GM12878 (cell line): Measurements from ENCODE around the gene SORT1. TPM values are rescaled to one million over a fixed set of nuclear protein-coding genes. Genes with fewer than 3 reads are reported as not detected.

Source experiments
- ATAC-seq: fragments of 200-7000 bp; cut with Tn5 transposase; 3 replicates; pipeline ENCODE4 v1.9.1; 2020; ENCODE audit warnings: mild to moderate bottlenecking, moderate library complexity
- BruUV-seq: library from RNA; stranded (reverse); fragments of 400-500 nt; replicated peaks from 2 replicates; lab custom pipeline; 2021; lab: Mats Ljungman, UMichigan
- CTCF ChIA-PET: fragments of 300-600 bp; sonication (Branson Sonifier 250); formaldehyde crosslinking; extraction: SDS; loops from one replicate; lab custom pipeline; 2021; ENCODE audit warnings: inconsistent platforms; lab: Yijun Ruan, JAX
- POLR2A ChIA-PET: fragments of 350-600 bp; formaldehyde crosslinking; extraction: SDS; loops from one replicate; lab custom pipeline; 2021; ENCODE audit warnings: inconsistent platforms; lab: Charles Lee
- RAD21 ChIA-PET: fragments of 300-600 bp; sonication (Branson Sonifier 250); formaldehyde crosslinking; loops from one replicate; lab custom pipeline; 2023; ENCODE audit warnings: antibody characterized with exemption; ENCODE audit not compliant: unreplicated experiment; lab: Charles Lee
- SMC1A ChIA-PET: fragments of 300-600 bp; sonication (Branson Sonifier 250); formaldehyde crosslinking; loops from one replicate; lab custom pipeline; 2023; ENCODE audit not compliant: unreplicated experiment, uncharacterized antibody; lab: Charles Lee
- DNase-seq: peaks from one replicate; pipeline ENCODE4 v3.0.0-alpha.2; 2011; ENCODE audit warnings: low read depth, low spot score
- FAIRE-seq: peaks from 3 replicates; lab custom pipeline; 2011; peaks lifted over from hg19 to GRCh38; lab: Jason Lieb, UNC
- H2AFZ ChIP-seq: 2 replicates; pipeline ENCODE4 v1.6.0; 2011; ENCODE audit warnings: low read depth, low read length, control low read depth; ENCODE audit not compliant: control insufficient read depth
- H3K27ac ChIP-seq: 2 replicates; pipeline ENCODE4 v1.5.1; 2011; ENCODE audit warnings: control low read depth; ENCODE audit not compliant: control insufficient read depth, insufficient read depth
- H3K27me3 ChIP-seq, 2 experiments: replicated peaks in 1 of 2; 2 replicates each; pipeline versions ENCODE4 v1.6.0 to v1.6.1; 2011; ENCODE audit warnings: low read length in 1 of 2; ENCODE audit not compliant: control insufficient read depth in 2 of 2, insufficient read depth in 2 of 2
- H3K36me3 ChIP-seq, 2 experiments: 2 replicates each; pipeline ENCODE4 v1.5.1; 2011; ENCODE audit warnings: low read length in 1 of 2; ENCODE audit not compliant: control insufficient read depth in 2 of 2, insufficient read depth in 2 of 2
- H3K4me1 ChIP-seq: 2 replicates; pipeline ENCODE4 v1.6.1; 2011; ENCODE audit warnings: mild to moderate bottlenecking, low read length, moderate library complexity, mixed read lengths; ENCODE audit not compliant: control insufficient read depth, insufficient read depth
- H3K4me2 ChIP-seq: 2 replicates; pipeline ENCODE4 v1.6.0; 2011; ENCODE audit warnings: control low read depth; ENCODE audit not compliant: control insufficient read depth, insufficient read depth
- H3K4me3 ChIP-seq: fragments of 200-600 bp; sonication (generic); 2 replicates; pipeline ENCODE4 v1.5.1; 2016
- H3K79me2 ChIP-seq: 2 replicates; pipeline ENCODE4 v1.6.0; 2011; ENCODE audit warnings: low read length; ENCODE audit not compliant: control insufficient read depth, insufficient read depth
- H3K9ac ChIP-seq: 2 replicates; pipeline ENCODE4 v1.8.0; 2011; ENCODE audit warnings: low read length, control low read depth, mixed read lengths; ENCODE audit not compliant: control insufficient read depth, insufficient read depth
- H3K9me3 ChIP-seq: replicated peaks from 3 replicates; pipeline ENCODE4 v1.5.1; 2011; ENCODE audit warnings: mild to moderate bottlenecking, low read length; ENCODE audit not compliant: control insufficient read depth, insufficient read depth
- H4K20me1 ChIP-seq: 2 replicates; pipeline ENCODE4 v1.6.0; 2011; ENCODE audit not compliant: control insufficient read depth, insufficient read depth
- BRCA1 ChIP-seq: IDR thresholded peaks from 2 replicates; pipeline ENCODE4 v1.6.1; 2011; ENCODE audit warnings: low read depth, low read length, improper control_type of control experiment
- CBFB ChIP-seq: IDR thresholded peaks from 2 replicates; pipeline ENCODE4 v1.6.1; 2016; ENCODE audit warnings: antibody characterized with exemption, low read depth
- FOXM1 ChIP-seq: IDR thresholded peaks from 2 replicates; pipeline ENCODE4 v1.6.1; 2012; ENCODE audit warnings: low read depth, mild to moderate bottlenecking, inconsistent platforms, low read length, moderate library complexity
- HDGF ChIP-seq: fragments of 450-650 bp; IDR thresholded peaks from 2 replicates; pipeline ENCODE4 v1.6.1; 2016; ENCODE audit warnings: antibody characterized with exemption
- ZNF217 ChIP-seq: fragments of 450-650 bp; IDR thresholded peaks from 2 replicates; pipeline ENCODE4 v1.6.1; 2017; ENCODE audit warnings: antibody characterized with exemption, mild to moderate bottlenecking
- WGBS: methylation state at CpG from one replicate; pipeline ENCODE4 v1.1.6; 2016; ENCODE audit warnings: low lambda C conversion rate; ENCODE audit not compliant: insufficient replicate concordance, insufficient coverage; ENCODE audit errors: missing lambda C conversion rate; 5-methylcytosine and 5-hydroxymethylcytosine counted together
- in situ Hi-C: fragments of 300-500 bp; cut with MboI; formaldehyde crosslinking; loops from 9 replicates; pipeline ENCODE4 v1.14.3; 2018; ENCODE audit warnings: mixed read lengths
- intact Hi-C: fragments of 100-400 bp; cut with micrococcal nuclease; formaldehyde crosslinking; loops from one replicate; pipeline ENCODE4 v1.14.2; 2022; ENCODE audit not compliant: unreplicated experiment
- polyA plus RNA-seq, 11 experiments: library from polyadenylated mRNA; depleted of rRNA in 4 of 11; unstranded in 6 of 11; stranded (reverse) in 5 of 11; fragments of >200 nt; fragmentation: Nextera tagmentation in 4 of 11; fragmentation: Illumina TruSeq in 1 of 11; extraction: Ambion mirVana in 4 of 11; extraction: Trizol in 1 of 11; gene quantifications; 1 replicate in 1 of 11; 2 replicates in 10 of 11; pipeline versions ENCODE4 v1.2.1 to v1.2.3, GENCODE V29; 2011 to 2016; ENCODE audit warnings: inconsistent platforms in 2 of 11, missing spikeins in 2 of 11, low read depth in 1 of 11
- total RNA-seq, 4 experiments: library from RNA; depleted of rRNA in 3 of 4; stranded (reverse); fragments of >200 nt in 3 of 4; fragmentation: Illumina TruSeq in 1 of 4; extraction: Trizol in 1 of 4; gene quantifications; 2 replicates each; pipeline versions ENCODE4 v1.2.1 to v1.2.3, GENCODE V29; 2013 to 2021
- TF ChIP-seq, protein P1 (sequence below): fragments of 450-650 bp; IDR thresholded peaks from 2 replicates; pipeline ENCODE4 v1.6.1; 2017; ENCODE audit warnings: mild to moderate bottlenecking, moderate library complexity
- TF ChIP-seq, protein P2 (sequence below): IDR thresholded peaks from 2 replicates; pipeline ENCODE4 v1.6.1; 2011; ENCODE audit warnings: borderline replicate concordance, low read depth, mild to moderate bottlenecking, moderate library complexity, low read length; ENCODE audit not compliant: insufficient read depth, poor library complexity, severe bottlenecking
- TF ChIP-seq, protein P3 (sequence below): fragments of 450-650 bp; formaldehyde crosslinking; IDR thresholded peaks from 2 replicates; pipeline ENCODE4 v1.4.0; 2022; ENCODE audit warnings: mild to moderate bottlenecking, moderate library complexity
- TF ChIP-seq, protein P4 (sequence below): fragments of 450-650 bp; IDR thresholded peaks from 2 replicates; pipeline ENCODE4 v1.6.1; 2017; ENCODE audit warnings: mild to moderate bottlenecking, low read depth, inconsistent platforms; ENCODE audit not compliant: poor library complexity, severe bottlenecking

Gene SORT1
- total and polyA plus RNA-seq, 10 of the 15 experiments (the other 5 are each of a cell fraction or from before 2014, with no cell fraction given) = 0.06 to 1.9 (median 0.33) TPM; not detected in 1

DNA sequence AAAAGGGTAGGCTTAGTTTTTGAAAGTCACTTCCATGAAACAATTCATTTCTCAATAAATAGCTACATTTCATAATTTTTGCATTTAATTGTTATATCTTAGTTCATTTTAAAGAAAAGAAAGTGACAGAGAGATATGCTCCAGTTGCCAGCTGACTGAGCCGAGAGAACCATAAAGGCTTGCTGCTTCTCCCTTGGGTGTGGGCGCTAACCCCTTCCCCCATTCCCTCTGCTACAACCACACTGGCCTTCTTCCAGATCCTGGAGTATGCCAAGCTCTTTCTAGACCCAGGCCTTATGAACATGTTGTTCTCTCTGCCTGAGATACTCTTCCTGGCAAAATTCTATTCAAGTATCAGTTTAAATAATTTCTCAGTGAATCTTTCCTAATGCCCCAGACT, 12.3 kb downstream of the SORT1 start (continued):
- TF ChIP-seq, protein P1, sequence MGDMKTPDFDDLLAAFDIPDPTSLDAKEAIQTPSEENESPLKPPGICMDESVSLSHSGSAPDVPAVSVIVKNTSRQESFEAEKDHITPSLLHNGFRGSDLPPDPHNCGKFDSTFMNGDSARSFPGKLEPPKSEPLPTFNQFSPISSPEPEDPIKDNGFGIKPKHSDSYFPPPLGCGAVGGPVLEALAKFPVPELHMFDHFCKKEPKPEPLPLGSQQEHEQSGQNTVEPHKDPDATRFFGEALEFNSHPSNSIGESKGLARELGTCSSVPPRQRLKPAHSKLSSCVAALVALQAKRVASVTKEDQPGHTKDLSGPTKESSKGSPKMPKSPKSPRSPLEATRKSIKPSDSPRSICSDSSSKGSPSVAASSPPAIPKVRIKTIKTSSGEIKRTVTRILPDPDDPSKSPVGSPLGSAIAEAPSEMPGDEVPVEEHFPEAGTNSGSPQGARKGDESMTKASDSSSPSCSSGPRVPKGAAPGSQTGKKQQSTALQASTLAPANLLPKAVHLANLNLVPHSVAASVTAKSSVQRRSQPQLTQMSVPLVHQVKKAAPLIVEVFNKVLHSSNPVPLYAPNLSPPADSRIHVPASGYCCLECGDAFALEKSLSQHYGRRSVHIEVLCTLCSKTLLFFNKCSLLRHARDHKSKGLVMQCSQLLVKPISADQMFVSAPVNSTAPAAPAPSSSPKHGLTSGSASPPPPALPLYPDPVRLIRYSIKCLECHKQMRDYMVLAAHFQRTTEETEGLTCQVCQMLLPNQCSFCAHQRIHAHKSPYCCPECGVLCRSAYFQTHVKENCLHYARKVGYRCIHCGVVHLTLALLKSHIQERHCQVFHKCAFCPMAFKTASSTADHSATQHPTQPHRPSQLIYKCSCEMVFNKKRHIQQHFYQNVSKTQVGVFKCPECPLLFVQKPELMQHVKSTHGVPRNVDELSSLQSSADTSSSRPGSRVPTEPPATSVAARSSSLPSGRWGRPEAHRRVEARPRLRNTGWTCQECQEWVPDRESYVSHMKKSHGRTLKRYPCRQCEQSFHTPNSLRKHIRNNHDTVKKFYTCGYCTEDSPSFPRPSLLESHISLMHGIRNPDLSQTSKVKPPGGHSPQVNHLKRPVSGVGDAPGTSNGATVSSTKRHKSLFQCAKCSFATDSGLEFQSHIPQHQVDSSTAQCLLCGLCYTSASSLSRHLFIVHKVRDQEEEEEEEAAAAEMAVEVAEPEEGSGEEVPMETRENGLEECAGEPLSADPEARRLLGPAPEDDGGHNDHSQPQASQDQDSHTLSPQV = no peak
- TF ChIP-seq ZNF217 = no peak
- TF ChIP-seq, all 136 proteins: peak for 0

DNA sequence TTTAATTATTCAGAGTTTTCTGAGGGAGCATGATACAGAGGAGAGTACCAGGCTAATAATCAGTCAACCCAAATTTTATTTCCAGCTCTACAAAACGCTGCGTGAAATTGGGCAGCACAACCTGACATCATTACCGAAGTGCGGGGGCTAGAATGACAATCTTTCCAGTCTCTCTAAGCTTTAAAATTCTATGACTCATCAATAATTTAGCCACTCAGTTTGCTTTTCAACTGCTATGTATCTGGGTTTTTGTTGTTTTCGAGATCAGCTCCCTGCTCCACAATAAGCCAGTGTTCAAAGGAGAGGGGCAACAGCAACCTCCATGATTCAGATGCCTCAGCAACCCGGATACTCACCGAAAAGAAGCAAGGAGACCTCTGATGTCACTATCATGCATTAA, 13.9 kb downstream of the SORT1 start:
- Histone ChIP-seq H3K27me3 (no peaks in the 10 kb centered on the region), H3K36me3 (no peaks in the 10 kb centered on the region), H3K4me3 (no peak overlapping the region), H3K4me2 (no peak overlapping the region), H3K79me2 (no peaks in the 10 kb centered on the region), H3K4me1 (no peaks in the 10 kb centered on the region), H2AFZ (no peak overlapping the region), H4K20me1 (no peaks in the 10 kb centered on the region), H3K27ac (no peak overlapping the region), H3K9ac (no peak overlapping the region), H3K9me3 (no peaks in the 10 kb centered on the region)
- in situ Hi-C loops = no loop called here
- 81% methylated on average over 7 of the region's 7 CpGs for WGBS
- no peak for DNase-seq
- no TSS peak for BruUV-seq
- ChIA-PET SMC1A (interaction anchor here (1.0 to 2.4 kb wide), 2 partner anchors 15 to 58 kb away, joined by 3 to 6 read pairs; partner anchors contain the start of gene SORT1), POLR2A (no interaction called here), CTCF (interaction anchor here (1.7 kb wide), 2 partner anchors 15 to 148 kb away, joined by 4 to 6 read pairs; no protein-coding TSS in a partner anchor), RAD21 (interaction anchor here (0.8 kb wide), 1 partner anchor 13 kb away, joined by 3 read pairs; no protein-coding TSS in a partner anchor)
- intact Hi-C loops = no loop called here
- no peak for FAIRE-seq
- no peak for ATAC-seq
- TF ChIP-seq, protein P2, sequence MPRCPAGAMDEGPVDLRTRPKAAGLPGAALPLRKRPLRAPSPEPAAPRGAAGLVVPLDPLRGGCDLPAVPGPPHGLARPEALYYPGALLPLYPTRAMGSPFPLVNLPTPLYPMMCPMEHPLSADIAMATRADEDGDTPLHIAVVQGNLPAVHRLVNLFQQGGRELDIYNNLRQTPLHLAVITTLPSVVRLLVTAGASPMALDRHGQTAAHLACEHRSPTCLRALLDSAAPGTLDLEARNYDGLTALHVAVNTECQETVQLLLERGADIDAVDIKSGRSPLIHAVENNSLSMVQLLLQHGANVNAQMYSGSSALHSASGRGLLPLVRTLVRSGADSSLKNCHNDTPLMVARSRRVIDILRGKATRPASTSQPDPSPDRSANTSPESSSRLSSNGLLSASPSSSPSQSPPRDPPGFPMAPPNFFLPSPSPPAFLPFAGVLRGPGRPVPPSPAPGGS = no peak
- TF ChIP-seq HDGF (no peak), BRCA1 (no peak), CBFB (no peak), FOXM1 (no peak)
- TF ChIP-seq, protein P3, sequence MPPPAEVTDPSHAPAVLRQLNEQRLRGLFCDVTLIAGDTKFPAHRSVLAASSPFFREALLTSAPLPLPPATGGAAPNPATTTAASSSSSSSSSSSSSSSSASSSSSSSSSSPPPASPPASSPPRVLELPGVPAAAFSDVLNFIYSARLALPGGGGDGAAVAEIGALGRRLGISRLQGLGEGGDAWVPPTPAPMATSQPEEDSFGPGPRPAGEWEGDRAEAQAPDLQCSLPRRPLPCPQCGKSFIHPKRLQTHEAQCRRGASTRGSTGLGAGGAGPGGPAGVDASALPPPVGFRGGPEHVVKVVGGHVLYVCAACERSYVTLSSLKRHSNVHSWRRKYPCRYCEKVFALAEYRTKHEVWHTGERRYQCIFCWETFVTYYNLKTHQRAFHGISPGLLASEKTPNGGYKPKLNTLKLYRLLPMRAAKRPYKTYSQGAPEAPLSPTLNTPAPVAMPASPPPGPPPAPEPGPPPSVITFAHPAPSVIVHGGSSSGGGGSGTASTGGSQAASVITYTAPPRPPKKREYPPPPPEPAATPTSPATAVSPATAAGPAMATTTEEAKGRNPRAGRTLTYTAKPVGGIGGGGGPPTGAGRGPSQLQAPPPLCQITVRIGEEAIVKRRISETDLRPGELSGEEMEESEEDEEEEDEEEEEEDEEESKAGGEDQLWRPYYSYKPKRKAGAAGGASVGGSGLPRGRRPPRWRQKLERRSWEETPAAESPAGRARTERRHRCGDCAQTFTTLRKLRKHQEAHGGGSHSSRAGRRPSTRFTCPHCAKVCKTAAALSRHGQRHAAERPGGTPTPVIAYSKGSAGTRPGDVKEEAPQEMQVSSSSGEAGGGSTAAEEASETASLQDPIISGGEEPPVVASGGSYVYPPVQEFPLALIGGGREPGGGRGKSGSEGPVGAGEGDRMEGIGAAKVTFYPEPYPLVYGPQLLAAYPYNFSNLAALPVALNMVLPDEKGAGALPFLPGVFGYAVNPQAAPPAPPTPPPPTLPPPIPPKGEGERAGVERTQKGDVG = no peak
- TF ChIP-seq, protein P4, sequence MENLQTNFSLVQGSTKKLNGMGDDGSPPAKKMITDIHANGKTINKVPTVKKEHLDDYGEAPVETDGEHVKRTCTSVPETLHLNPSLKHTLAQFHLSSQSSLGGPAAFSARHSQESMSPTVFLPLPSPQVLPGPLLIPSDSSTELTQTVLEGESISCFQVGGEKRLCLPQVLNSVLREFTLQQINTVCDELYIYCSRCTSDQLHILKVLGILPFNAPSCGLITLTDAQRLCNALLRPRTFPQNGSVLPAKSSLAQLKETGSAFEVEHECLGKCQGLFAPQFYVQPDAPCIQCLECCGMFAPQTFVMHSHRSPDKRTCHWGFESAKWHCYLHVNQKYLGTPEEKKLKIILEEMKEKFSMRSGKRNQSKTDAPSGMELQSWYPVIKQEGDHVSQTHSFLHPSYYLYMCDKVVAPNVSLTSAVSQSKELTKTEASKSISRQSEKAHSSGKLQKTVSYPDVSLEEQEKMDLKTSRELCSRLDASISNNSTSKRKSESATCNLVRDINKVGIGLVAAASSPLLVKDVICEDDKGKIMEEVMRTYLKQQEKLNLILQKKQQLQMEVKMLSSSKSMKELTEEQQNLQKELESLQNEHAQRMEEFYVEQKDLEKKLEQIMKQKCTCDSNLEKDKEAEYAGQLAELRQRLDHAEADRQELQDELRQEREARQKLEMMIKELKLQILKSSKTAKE = no peak
